GM19467 (cell line): Measurements from ENCODE around the gene ABHD13.

Experiments used
- ATAC-seq: cut with Tn5 transposase; IDR thresholded peaks from one replicate; pipeline ENCODE4 v1.9.1; 2021; ENCODE audit warnings: mild to moderate bottlenecking, moderate library complexity; ENCODE audit not compliant: unreplicated experiment

Gene ABHD13

GRCh38 chr13:108281901-108282300, 63.7 kb downstream of the ABHD13 start:
- ATAC-seq = no peak

GRCh38 chr13:108283110-108283509, 64.9 kb downstream of the ABHD13 start:
- ATAC-seq = no peak
